Aorta (tissue), 5 donors: Measurements from ENCODE around the gene CDY2A. TPM values are rescaled to one million over a fixed set of nuclear protein-coding genes. Genes with fewer than 3 reads are reported as not detected.
"Not testable (repeated sequence)": the region's sequence is repeated elsewhere in the genome, so short reads cannot be mapped to it uniquely, and the experiment has no call there.

Experiments used
- ATAC-seq: fragments of 200-7000 bp; cut with Tn5 transposase; one replicate; pipeline ENCODE4 v1.9.1; 2022; ENCODE audit warnings: moderate library complexity; ENCODE audit not compliant: low FRiP score
- DNase-seq, 2 donors: peaks; one replicate each; pipeline ENCODE4 v3.0.0-alpha.2; 2020
- H3K27ac ChIP-seq, 2 donors: one replicate each; pipeline ENCODE4 v1.5.1; 2013; ENCODE audit warnings: low read length in 2 of 2, mild to moderate bottlenecking in 2 of 2, moderate library complexity in 2 of 2, control low read depth in 1 of 2, inconsistent platforms in 1 of 2, low read depth in 1 of 2
- H3K27me3 ChIP-seq, 2 donors: one replicate each; pipeline ENCODE4 v1.6.1; 2013; ENCODE audit warnings: control low read depth in 1 of 2, low read length in 1 of 2, mild to moderate bottlenecking in 1 of 2, moderate library complexity in 1 of 2; ENCODE audit not compliant: insufficient read depth in 2 of 2, control insufficient read depth in 1 of 2
- H3K36me3 ChIP-seq, 2 donors: one replicate each; pipeline ENCODE4 v1.6.1; 2013; ENCODE audit warnings: control low read depth in 1 of 2, low read length in 1 of 2, mild to moderate bottlenecking in 1 of 2; ENCODE audit not compliant: insufficient read depth in 2 of 2, control insufficient read depth in 1 of 2
- H3K4me1 ChIP-seq, 2 donors: one replicate each; pipeline ENCODE4 v1.6.1; 2013; ENCODE audit warnings: low read length in 2 of 2, control low read depth in 1 of 2, mild to moderate bottlenecking in 1 of 2, moderate library complexity in 1 of 2; ENCODE audit not compliant: insufficient read depth in 2 of 2, control insufficient read depth in 1 of 2
- H3K4me3 ChIP-seq, 2 donors: one replicate each; pipeline ENCODE4 v1.5.1; 2013; ENCODE audit warnings: low read length in 2 of 2, control low read depth in 1 of 2, mild to moderate bottlenecking in 1 of 2
- H3K9me3 ChIP-seq: one replicate; pipeline ENCODE4 v1.6.1; 2013; ENCODE audit warnings: mild to moderate bottlenecking, low read length; ENCODE audit not compliant: control insufficient read depth
- WGBS, 2 donors: extraction: QIAGEN DNeasy Blood & Tissue Kit; methylation state at CpG; one replicate each; pipeline ENCODE4 v1.1.7; 2013; 5-methylcytosine and 5-hydroxymethylcytosine counted together
- intact Hi-C, 2 donors: fragments of 100-400 bp; cut with DNase I; formaldehyde crosslinking; loops; one replicate each; pipeline versions ENCODE4 v1.14.2 to v1.15.0; 2022
- long read RNA-seq, 2 donors: library from polyadenylated mRNA; unstranded; transcript quantifications; one replicate each; pipeline ENCODE4 v2.0.0, GENCODE V29; 2020 to 2021
- polyA plus RNA-seq, 2 donors: library from polyadenylated mRNA; stranded (reverse); fragments of 200-250 nt; gene quantifications; one replicate each; pipeline ENCODE4 v1.2.3, GENCODE V29; 2013
- total RNA-seq, 2 donors: library from RNA; stranded (reverse); fragmentation: NEBNext Ultra II Directional; extraction: Animal tissue kit (Norgen Biotek cat#: 25700); gene quantifications; one replicate each; pipeline ENCODE4 v1.2.1, GENCODE V29; 2021
- donor health status: healthy with polysubstance abuse.
- donor health status: Bipolar disorder and iron deficiency.
- donor health status: DM: no; HTN: no; CAD: no.
- donor health status: DM: no; HTN: no; CAD: no.
- donor health status: DM: yes; HTN: yes; CAD: no.

CDY2A gene, protein sequence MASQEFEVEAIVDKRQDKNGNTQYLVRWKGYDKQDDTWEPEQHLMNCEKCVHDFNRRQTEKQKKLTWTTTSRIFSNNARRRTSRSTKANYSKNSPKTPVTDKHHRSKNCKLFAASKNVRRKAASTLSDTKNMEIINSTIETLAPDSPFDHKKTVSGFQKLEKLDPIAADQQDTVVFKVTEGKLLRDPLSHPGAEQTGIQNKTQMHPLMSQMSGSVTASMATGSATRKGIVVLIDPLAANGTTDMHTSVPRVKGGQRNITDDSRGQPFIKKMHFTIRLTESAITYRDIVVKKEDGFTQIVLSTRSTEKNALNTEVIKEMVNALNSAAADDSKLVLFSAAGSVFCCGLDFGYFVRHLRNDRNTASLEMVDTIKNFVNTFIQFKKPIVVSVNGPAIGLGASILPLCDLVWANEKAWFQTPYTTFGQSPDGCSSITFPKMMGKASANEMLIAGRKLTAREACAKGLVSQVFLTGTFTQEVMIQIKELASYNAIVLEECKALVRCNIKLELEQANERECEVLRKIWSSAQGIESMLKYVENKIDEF
- total RNA-seq (not detected), polyA plus RNA-seq (not detected)
- long read RNA-seq, donor 1: 0 reads
- long read RNA-seq, donor 2: 0 reads

DNA sequence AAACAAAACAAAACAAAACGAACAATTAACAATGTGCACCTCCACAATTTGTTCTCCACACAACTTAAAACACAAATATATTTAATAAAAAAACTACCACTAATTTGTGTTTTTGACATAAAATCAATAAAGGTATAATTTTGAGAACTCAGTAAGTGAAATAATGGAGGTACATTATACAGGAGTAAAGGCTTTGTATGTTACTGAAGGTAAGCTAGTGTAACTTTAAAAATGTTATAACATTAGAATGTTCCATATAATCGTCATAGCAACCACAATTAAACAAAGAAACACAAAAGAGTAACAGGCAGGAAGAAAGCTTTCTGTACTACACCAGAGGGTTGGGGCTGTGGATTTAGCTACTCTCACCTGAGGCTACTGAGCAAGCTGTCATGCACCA, at the start of gene CDY2A:
Gene CDY2A, plus strand, starts transcription at position 301 of the 400 bp plus-strand sequence. CDS start 328 bp downstream, outside the sequence.
- intact Hi-C loops: not testable (repeated sequence)

DNA sequence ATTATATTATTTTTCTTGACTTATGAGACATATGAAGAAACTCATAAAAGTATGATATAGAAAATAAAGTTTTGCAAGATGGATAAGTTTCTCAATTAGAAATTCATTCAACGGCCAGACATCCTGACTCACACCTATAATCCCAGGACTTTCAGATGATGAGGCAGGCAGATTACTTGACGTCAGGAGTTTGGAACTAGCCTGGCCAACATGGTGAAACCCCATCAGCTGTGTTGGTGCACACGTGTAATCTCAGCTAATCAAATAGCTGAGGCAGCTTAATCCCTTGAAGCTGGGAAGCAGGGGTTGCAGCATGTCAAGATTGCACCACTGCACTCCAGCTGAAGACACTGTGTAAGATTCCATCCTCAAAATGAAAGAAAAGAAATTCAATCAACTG, 28.0 kb upstream of the CDY2A start:
- ATAC-seq, H3K27ac ChIP-seq, DNase-seq, H3K36me3 ChIP-seq, H3K27me3 ChIP-seq, intact Hi-C loops, H3K4me3 ChIP-seq, H3K9me3 ChIP-seq, H3K4me1 ChIP-seq: not testable (repeated sequence)
- no CpG with 5 or more reads among the region's 3 CpGs for WGBS, 2 donors

More for the DNA sequence above, at the start of gene CDY2A:
- H3K27me3 ChIP-seq, H3K36me3 ChIP-seq, H3K4me3 ChIP-seq, H3K9me3 ChIP-seq, H3K4me1 ChIP-seq, ATAC-seq, DNase-seq, H3K27ac ChIP-seq: not testable (repeated sequence)
- 50% methylated on average over 1 of the region's 2 CpGs; no CpG with 5 or more reads in 1 of the 2 donors for WGBS, 2 donors

DNA sequence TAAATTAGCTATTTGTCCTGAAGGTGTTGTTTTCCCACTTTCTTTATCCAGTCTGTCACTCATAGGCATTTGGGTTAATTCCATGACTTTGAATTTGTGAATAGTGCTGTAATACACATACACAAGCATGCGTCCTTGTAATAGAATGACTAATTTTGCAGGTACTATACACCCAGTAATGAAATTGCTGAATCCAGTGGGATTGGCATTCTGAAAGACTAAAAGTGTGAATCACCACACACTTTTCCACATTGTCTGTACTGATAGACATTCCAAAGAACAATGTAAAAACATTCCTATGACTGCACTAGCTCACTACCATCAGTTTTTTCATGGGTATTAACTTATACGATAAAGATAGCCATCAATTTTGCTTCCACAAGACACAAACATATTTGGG, 27.3 kb upstream of the CDY2A start:
- H3K4me1 ChIP-seq, intact Hi-C loops: not testable (repeated sequence)
- WGBS, 2 donors: no CpG with 5 or more reads among the region's 2 CpGs

DNA sequence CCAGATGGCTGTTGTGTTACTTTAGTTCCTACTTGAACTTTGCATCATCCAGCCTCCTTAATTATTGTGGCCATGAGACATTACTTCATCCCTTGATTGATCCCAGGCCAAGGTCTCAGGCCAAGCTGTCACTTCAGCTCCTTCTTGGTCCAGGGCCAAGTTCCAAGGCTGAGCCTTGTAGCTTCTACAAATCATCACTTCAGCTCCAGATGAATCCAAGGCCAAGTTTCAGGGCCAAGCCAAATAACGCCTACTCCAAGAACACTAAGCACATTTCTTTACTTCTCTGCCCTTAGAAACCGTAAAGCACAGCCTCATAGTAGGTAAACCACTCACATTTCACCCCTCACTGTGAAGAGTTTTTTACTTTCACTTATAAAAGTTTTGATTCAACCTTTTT, 1.7 kb upstream of the CDY2A start:
- intact Hi-C loops: not testable (repeated sequence)

More for the DNA sequence above, 27.3 kb upstream of the CDY2A start:
- not testable (repeated sequence) for DNase-seq, H3K27me3 ChIP-seq, ATAC-seq, H3K4me3 ChIP-seq, H3K9me3 ChIP-seq, H3K36me3 ChIP-seq, H3K27ac ChIP-seq

DNA sequence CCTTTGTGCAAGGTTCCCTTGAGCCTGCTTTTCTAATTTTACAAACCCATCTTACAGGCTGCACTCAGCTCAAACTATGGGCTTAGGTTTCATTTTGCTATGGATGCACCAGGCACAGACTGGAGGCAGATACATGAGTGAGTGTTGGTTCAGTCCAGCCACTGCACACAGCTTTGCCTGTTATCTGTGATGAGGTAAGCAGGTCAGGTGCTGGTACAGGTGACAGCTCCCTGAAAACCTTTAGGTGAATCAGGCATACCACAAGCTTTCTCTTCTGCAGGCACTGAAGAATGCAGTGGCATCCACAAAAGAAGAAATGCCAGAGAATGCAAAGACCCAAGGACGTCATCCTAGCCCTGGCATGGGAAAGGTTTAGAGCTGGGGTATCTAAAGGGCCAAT, 3.3 kb downstream of the CDY2A start:
- H3K27me3 ChIP-seq, H3K4me1 ChIP-seq, intact Hi-C loops, ATAC-seq, H3K27ac ChIP-seq, H3K9me3 ChIP-seq, DNase-seq, H3K4me3 ChIP-seq, H3K36me3 ChIP-seq: not testable (repeated sequence)
- no CpG with 5 or more reads among the region's 1 CpG for WGBS, 2 donors

More for the DNA sequence above, 1.7 kb upstream of the CDY2A start:
- H3K36me3 ChIP-seq, H3K4me1 ChIP-seq, ATAC-seq, H3K27me3 ChIP-seq, H3K9me3 ChIP-seq, H3K4me3 ChIP-seq, H3K27ac ChIP-seq, DNase-seq: not testable (repeated sequence)
- no CpG with 5 or more reads among the region's 2 CpGs for WGBS, 2 donors

DNA sequence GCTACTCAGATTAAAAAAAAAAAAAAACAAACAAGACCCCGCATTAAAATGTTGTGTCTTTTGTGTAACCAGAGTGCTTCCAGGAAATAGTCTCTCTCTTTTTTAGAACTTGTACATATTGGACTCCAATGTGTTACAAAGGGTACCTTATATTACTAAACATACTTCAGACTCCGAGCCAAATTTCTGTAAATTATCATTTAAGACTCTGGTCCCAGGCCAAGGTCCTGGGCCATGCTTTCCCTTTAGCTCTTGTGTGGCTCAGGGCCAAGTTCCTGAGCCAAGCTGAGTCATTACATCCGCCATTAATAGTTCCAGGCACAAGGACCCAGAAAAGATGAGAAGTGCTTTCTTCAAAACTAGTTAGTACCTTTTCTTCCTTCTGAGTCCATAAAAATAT, 4.6 kb downstream of the CDY2A start:
- no CpG with 5 or more reads among the region's 3 CpGs for WGBS, 2 donors
- H3K27me3 ChIP-seq, H3K36me3 ChIP-seq, H3K9me3 ChIP-seq, H3K4me3 ChIP-seq, ATAC-seq, H3K27ac ChIP-seq, H3K4me1 ChIP-seq, DNase-seq, intact Hi-C loops: not testable (repeated sequence)

DNA sequence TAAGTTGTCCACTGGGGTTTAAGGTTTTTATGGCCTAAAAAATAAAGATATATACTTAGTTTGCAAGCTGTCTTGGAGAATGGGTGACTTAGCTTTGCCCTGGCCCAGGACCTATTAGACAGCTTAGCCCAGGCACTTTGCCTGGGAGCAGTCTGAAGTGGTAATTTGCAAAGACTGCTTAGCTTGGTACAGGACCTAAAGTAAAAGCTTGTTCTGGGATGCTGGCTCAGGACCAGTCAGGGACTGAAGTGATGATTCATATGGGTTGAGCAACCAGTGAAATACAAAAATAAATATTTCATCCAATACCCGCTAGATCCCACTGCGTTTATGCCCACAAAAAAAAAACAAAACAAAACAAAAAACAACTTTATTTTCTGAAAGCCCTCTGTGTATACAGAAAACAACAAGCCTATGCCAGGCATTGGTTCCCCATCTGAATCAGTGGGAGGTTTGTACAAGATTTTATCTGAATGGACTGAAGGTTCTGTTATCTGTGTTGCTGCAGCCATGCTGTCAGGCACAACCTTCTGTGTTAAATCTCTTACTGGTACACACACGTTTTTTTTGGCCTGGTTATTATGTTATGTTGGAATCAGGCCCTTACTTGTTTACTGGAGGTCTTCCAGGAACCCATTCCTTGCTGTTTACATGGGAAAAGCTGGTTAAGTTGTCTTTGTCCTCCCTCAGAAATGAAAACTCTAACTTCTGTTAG, 8.7 kb downstream of the CDY2A start:
- H3K9me3 ChIP-seq, DNase-seq, H3K4me3 ChIP-seq, H3K36me3 ChIP-seq, H3K4me1 ChIP-seq, H3K27ac ChIP-seq, intact Hi-C loops, H3K27me3 ChIP-seq, ATAC-seq: not testable (repeated sequence)
- WGBS, 2 donors: no CpG with 5 or more reads among the region's 3 CpGs

DNA sequence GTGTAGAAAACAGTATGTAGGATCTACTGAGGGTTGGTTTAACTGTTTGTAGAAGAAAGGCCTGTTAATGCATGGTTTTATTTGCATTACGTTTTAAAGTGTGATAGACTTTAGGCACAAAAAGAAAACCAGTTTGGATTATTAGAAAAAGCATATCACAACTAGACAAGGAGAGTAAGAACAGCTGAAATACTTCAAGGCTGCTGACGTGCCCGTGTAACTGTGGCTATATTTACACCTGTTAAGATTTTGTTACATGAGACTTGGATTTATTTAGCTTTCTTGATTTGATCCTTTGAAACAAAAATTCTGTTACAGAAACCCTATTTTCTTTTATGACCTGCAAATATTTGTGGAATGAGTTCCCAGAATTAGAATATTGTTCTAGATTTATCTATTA, 9.3 kb downstream of the CDY2A start:
- WGBS, 2 donors: no CpG with 5 or more reads among the region's 3 CpGs
- DNase-seq, ATAC-seq, H3K27ac ChIP-seq, H3K27me3 ChIP-seq, H3K9me3 ChIP-seq, H3K4me1 ChIP-seq, intact Hi-C loops, H3K4me3 ChIP-seq, H3K36me3 ChIP-seq: not testable (repeated sequence)
